HG03095 (cell line): ENCODE measurements around the gene NSUN2.

ENCODE experiments used
- ATAC-seq: cut with Tn5 transposase; IDR thresholded peaks from one replicate; pipeline ENCODE4 v1.9.1; 2021; ENCODE audit warnings: moderate library complexity; ENCODE audit not compliant: unreplicated experiment

The NSUN2 gene

DNA sequence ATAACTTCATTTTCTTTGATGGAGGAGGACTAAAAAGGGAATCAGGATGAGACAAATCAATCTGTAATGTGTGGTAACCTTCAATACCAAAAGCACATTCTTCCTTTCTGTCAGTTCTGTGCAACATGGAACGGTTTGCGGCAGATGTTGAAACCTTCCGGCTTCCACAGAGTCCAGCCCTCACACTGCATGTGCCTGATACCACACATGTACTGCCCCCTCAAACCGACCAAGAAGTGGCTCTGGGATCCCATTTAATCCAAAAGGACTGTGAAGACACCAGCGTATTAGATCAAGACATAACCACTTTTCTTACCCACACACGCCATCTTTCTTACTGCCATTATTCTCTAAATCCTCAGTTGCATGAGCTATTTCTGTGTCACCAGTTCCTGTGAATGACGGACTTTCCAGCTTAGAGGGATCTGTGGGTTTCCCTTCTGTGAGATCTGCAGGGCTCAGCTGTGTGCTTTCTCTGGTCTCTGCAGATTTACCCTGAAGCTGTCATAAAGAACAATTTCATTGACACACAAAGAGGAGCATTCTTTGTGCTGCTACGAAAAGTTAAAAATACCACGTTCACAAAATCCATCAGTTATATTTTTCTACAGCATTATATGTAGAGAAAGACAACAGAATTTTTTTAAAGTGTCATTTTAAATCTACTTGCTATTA is 25.8 kb downstream of the NSUN2 start:
- no peak for ATAC-seq

DNA sequence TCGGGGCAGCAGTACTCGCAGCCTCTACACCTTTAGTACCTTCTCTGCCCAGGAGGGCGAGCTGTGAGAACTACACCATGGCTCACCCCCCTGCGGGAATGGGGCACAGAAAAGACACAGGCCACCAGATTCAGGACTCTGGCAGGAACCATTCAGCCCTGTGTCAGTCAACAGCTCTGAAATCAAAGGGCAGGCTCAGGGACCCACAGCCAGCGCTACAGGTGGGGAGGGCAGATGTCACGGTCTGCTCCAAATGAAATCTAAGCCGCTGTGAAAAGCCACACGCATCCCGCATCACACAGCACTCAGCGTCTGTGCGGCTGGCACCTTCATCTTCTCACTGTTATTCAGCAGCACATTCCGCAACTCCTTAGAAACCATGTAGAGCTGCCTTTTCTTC is 27.9 kb downstream of the NSUN2 start:
- no peak for ATAC-seq

DNA sequence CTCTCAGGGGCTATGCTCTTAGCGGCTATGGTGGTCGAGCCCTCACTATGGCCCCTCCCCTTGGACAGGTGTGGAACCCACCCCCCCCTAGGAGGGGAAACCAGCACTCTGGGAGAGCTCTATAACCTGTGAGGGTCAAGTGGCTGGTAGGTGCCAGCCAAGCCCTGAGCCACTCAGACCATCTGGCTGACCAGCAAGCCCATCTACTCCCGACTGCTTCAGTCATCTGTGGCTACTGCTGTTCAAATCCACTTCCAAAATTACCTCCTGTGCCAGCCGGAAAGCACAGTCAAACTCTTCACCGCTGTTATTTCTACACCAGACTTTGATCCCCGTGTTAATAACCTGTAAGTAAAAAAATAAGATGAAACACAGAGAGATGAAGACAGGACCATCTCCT is 28.5 kb downstream of the NSUN2 start:
- no peak for ATAC-seq

DNA sequence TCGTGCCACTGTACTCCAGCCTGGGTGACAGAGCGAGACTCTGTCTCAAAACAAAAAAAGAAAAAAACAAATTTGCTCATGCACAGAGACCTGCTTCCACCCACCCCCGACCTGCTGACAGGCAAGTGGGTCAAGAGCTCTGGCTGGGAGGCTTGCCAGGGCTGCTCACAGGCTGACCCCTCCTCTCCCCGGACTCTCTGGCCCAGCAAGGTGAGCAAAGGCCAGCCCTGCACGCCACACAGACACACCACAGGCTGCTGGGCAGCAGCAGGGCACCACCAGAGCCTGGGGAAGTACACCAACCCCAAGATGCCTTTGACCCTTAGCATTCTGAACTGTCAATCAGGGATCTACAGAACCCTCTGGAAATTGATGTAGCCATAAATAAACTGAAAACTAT is 29.2 kb downstream of the NSUN2 start:
- ATAC-seq: no peak

DNA sequence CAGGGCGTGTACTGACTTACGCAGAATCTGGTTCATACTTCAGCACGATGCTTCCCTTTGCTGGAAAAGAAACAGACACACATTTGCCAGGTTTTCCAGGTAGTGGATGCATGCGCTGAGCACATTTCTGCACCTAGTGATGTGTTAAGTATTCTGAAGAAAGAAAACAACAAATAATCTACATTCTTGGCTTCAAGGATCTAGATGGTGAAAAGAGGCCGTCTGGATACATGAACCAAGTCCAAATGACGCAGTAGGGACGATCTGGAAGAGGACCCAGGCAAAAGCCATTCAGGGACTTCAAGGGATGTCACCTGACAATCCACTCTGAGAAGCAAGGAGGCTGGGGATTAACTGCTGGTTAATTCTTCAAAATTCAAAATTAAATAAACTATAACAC is 30.4 kb downstream of the NSUN2 start:
- no peak for ATAC-seq

DNA sequence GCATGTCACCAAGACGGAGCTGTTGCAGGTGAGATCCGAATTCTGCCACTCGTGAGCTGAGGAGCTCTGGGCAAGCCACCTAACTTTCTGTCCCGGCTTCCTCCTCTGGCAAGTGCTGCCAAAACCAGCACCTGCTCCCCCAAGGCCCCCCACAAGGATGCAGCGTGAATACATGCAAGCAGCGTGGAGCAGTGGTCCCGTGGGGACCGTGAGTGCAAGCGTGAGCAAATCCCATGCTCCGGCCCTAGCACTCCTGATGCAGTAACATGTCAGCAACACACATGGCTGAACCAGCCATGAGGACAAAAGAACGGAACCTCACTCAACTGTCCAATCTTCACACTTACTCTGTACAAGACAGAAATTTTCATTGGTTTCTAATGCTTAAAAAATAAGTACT is 31.0 kb downstream of the NSUN2 start:
- ATAC-seq: no peak

DNA sequence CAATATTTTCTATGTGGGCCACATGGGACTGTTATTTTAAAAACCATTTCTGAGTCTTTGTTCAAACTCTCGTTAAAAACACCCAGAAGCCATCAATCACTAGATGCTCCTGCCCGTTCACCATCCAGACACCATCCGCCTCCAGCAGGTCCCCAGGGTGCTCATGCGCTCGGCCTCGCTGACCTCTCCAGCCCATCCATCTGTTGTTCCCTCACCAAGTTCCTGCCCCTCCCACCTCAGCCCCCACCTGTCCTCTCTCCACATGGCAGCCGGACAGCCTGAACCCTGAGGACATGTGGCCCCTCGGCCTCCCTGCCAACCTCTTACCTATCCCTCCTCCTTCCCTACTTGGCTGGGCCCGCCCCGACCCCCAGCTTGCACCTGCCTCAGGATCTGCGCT is 31.6 kb downstream of the NSUN2 start:
- ATAC-seq: no peak

DNA sequence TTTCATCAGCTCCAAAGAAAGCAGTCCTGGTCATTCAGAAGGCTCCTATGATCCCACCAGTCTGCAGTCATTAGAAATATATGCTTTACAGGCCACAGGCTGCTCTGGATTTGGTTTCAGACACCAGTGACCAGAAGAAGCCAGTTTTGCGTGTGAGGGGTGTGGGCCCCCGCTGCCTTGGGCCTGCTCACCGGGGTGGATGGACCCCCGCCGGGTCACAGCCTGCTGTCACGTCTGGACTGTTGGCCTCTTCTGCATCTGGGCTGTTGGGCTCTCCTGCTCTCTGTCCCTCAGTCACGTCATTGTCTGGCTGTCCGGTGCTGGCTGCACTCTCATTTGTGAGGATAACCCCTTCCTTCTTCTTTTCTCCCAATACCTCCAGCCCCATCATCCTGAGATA is 33.1 kb downstream of the NSUN2 start:
- no peak for ATAC-seq

DNA sequence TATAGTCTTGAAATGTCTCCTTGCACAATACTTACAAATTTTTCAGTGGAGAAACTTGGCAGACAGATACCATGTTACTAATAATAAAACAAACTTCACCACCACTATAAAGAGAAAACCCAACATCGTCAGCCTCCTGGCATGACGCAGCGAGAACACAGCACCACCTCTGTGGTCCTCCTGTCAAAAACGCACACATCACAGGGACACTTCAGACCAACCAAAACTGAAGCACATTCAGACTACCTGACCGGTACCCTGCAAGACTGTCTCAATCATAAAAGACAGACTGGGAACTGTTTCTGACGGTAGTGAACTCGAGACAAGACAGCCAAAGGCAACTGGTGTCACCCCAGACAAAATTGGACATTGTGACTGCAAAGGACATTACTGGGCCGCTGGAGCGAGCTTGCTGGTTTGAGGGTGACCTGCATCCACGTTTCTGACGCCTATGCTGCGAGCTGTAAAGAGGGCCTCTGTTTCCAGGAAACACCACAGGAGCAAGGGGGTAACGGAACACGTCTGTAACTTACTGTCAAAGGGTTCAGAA is 34.4 kb downstream of the NSUN2 start:
- ATAC-seq: no peak

DNA sequence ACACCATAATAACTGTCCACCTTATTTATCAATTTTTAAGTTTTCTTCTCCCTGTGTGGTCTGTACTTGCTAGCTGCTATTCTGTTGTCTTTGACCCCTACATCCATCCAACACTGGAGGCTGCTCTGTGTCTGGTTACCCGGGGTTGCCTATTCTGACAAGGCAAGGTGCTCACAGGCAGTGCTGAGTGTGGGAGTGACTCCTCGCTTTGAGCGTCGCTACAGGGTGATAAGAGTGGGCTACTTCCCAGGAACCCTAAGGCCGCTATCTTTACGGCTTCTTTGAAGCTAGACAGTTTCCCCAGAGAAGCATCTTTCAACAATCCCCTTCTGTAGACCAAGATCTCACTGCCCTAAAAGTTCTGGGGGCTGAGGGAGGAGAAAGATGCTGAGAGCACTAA is 35.3 kb downstream of the NSUN2 start:
- no peak for ATAC-seq

DNA sequence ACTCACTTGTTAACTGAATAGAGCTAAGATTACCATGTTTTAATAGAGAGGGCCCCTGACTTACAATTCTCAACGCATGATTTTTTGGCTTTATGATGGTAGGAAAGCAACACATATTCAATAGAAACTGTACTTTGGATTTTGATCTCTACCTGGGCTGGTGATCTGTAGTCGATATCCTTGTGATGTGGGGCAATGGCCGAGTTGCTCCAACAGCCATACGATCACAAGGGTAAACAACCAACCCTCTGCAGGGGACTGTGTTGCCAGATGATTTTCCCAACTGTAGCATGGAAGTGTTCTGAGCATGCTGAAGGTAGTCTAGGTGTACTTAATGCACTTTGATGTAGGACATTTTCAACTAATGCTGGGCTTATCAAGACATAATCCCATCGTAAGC is 36.5 kb downstream of the NSUN2 start:
- ATAC-seq: no peak

DNA sequence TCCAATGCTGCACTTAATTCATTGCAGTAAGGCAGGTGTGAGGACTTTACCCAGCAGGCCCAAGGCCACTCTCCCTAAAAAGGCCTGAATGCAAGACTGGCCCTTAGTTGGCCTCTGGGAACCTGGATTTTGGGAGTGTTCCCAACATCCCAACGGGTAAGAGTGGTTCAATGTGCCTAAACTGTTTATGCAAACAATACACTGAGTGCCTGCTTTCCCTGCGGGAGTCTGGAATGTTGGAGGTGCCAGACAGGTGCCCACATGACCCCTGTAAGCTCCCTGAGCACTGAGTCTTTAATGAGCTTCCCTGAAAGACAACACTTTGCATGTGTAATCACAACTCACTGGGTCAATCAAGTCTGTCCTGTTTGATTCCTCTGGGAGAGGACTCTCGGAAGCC is 37.4 kb downstream of the NSUN2 start:
- ATAC-seq: no peak

DNA sequence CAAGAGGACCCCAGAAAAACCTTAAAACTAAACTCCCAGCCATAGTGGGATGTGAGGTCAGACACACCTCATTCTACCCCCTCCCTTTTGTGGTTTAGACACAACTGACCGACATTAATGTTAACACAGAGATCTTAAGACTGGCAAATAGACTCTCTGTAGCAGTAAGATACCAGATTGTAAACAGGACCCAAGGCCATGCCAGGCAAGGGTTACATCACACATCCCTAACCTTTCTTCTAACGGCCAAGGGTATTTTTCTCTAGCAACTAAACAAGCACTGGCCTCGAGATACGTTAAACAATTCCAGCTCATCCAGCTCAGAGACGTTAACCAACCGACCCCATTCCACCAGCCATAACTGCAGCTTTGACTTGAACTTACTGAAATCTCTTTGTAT is 38.8 kb downstream of the NSUN2 start:
- no peak for ATAC-seq

DNA sequence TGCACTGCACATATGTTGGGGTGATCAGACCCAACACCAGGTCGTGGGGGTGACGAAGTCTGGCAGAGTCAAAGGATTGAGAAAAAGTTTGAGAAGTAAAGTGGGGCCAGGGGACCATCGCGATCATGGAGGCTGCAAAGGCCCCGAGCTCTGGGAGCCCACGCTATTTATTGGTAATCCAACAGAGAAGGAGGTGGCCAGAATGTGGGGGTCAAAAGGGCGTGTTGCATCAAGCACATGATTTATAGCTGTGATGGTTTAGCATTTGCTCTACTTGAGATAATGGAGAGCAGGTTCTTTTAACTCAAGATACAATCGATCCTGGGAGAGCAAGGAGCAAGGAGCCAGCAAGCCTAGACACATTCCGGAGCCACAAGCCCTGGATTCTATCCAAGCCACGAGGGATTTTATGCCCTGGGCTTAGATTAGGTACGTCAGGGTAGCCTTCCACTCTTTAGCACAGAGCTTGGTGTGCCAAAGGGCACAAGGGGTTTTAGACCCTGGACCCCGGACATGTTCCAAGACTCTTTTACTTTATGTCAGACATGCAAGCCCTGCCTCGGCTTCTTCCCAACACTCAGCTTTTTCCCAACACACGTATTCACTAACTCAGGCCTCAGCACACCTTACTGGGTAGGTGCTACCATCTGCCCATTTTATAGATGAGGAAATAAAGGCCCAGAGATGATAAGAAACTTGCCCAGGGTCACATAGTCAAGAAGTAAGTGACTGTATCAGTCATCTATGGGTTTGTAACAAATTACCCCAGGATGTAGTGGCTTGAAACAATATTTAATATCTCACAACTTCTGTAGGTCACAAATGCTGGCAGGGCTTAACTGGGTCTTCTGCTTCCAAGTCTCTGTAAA is 39.5 kb downstream of the NSUN2 start:
- no peak for ATAC-seq

DNA sequence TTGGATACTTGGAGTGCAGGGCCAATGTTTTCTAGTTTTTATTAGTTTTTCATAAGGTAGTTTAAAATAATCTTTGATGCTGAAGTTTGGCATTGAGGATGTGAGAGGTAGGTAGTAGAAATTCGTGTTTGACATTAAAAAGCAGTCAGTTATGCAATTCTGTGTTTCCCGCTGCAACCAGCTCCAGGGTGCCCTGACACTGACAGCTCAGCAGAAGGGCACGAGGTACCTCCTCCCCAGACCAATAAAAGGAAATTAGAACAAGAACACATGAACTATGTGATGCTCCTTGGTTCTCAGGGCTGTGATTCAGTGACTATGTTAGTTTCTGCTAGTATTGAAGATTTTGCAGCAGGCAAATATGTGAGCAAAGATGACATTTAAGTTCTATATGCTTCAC is 40.2 kb downstream of the NSUN2 start:
- ATAC-seq: no peak

DNA sequence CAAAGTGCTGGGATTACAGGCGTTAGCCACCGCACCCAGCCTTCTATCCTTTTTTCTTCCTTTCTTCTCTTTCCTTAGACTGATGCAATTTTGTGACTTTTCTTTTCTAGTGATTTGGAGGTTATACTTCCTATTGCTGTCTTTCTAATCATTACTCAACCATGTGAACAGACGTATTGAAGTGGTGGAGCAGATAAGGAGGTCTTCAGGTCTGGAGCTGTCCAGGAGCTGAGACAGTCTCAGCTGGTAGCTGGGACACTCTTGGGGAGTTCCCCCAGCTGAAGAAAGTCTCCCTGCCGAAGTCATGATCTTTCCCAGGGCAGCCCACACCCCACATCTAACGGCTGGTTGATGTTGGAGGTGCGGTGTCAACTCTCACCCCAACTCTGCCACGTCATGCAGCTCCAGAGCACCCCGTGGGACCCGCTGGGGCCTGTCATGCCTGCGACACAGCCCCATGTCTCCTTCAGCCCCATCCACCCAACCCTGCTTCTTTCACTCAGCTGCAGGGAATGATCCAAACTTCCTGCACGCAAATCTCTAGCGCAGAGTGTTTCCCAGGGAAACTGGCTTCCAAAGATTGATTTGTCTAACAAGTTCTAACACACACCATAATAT is 41.1 kb downstream of the NSUN2 start:
- no peak for ATAC-seq

DNA sequence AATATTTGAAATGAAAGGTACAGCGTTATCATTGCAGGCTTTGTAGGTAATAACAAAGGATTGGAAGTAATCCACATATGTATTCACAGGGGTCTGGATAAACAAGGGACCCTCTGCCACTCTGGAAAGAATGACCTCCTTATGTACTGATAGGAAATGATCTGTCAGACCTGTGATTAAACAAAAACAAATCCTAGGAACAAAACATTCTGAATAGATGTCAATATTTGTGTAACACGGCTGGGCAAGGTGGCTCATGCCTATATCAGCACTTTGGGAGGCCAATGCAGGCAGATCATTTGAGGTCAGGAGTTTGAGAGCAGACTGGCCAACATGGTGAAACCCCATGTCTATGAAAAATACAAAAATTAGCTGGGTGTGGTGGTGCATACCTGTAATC is 42.3 kb downstream of the NSUN2 start:
- no peak for ATAC-seq

DNA sequence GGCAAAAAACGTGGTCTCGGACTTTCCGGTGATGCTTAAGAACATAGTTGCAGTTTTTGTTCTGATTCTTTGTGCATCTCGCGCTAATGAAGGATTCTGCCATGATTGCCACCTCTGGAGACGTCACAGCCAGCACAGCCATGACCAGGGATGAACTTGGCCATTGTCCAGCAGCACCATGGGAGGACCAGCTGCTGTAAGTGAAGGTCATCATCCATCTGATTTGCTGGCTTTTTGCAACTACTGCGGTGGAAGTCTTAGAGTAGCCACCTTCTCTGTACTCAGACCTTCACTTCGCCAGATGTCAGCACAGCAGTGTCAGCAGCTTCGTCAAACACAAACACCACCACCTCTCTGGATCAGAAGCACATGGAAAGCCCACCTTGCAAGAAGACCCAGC is 45.7 kb downstream of the NSUN2 start:
- ATAC-seq: no peak

DNA sequence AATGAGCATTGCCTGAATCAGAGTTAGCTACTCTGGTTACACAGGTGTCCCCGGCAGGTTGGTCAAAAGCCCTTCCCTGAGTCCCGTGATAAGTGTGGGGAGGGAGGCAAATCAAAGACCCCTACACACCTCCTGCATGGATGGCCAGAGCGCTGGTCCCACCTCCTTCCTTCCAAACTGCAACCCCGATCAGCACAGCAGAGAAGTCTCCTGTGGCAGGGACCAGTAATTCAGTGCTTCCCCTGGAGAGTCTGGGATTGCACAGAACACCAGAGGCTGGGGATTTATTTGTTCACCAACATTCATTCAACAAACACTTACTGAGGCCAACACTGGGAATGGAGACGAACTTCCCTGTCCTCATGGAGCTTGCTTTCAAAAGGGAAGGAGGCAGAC is 46.2 kb downstream of the NSUN2 start:
- ATAC-seq: no peak

DNA sequence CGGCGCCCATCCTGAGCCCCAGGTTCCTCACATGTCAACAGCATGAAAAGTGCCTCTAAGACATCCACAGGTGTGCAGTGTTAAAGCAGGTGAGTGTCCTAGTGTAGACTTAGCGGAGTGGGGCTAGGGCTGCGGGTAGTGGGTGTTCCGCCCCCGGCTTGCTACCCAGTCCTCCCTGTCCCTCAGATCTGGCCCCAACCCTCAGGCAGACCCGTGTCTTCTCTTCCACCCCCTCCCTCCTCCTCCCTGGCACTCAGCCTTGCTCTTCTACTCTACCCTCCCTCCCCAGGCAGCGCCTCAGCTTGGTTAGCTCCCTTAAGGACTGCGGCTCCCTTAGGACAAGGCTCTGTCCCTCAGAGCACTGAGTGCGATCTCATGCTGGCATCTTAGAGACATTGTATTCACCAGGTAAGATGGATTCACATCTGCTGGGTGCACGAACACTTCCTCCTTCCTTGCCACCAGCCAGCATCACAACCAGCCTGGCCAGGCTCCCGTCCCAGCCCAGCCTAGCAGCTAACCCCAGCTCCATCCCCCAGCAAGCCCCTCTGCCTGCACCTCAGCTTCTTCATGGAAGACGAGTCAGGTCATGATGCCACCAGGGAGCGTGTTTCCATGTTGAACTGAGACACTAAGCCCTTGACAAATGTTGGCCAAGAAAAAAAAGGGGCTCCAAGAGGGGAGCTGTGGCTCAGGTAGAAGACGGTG is 46.8 kb downstream of the NSUN2 start:
- no peak for ATAC-seq

DNA sequence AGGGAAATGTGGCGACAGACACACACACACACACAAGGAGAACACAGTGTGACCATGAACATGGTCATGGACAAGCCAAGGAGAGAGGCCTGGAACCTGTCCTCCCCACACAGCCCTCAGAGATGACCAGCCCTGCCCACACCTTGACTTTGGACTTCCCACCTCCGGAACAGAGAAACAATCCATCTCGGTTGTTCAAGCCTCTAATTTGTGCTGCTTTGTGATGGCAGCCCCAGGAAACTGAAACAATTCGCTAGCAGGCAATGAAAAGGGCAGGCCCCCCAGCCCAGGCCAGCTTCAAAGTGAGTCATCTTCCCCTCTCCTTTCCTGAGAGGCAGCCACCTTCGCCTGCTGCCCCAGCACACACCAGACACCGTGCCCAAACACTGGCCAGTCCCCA is 47.7 kb downstream of the NSUN2 start:
- ATAC-seq: no peak
